SU-DHL-6 (cell line): ENCODE measurements around the gene PHKG1.
"Not testable (repeated sequence)": the region's sequence is repeated elsewhere in the genome, so short reads cannot be mapped to it uniquely, and the experiment has no call there.

Experiments
- EZH2phosphoT487 ChIP-seq: fragments of 200-600 bp; sonication (generic), shearing (Covaris generic); conservative IDR thresholded peaks from 2 replicates; pipeline ENCODE4 v1.6.1; 2018; ENCODE audit warnings: mild to moderate bottlenecking, antibody characterized with exemption, low read length, moderate library complexity, mixed read lengths
- TF ChIP-seq, protein P1 (sequence below): fragments of 200-600 bp; sonication (generic); IDR thresholded peaks from one replicate; pipeline ENCODE4 v1.5.1; 2017; ENCODE audit warnings: antibody characterized with exemption, mild to moderate bottlenecking, low read length, moderate library complexity; ENCODE audit not compliant: insufficient read depth, poor library complexity, severe bottlenecking

DNA sequence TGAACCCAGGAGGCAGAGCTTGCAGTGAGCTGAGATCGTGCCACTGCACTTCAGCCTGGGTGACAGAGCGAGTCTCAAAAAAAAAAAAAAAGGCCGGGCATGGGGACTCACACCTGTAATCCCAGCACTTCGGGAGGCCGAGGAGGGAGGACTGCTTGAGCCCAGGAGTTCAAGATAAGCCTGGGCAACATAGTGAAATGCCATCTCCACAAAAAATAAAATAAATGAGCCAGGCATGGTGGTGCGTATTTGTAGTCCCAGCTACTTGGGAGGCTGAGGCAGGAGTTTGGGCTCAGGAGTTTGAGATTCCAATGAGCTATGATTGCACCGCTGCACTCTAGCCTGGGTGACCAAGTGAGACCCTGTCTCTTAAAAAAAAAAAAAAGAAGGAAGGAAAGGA is 60.2 kb downstream of the PHKG1 start:
- TF ChIP-seq, protein P1, sequence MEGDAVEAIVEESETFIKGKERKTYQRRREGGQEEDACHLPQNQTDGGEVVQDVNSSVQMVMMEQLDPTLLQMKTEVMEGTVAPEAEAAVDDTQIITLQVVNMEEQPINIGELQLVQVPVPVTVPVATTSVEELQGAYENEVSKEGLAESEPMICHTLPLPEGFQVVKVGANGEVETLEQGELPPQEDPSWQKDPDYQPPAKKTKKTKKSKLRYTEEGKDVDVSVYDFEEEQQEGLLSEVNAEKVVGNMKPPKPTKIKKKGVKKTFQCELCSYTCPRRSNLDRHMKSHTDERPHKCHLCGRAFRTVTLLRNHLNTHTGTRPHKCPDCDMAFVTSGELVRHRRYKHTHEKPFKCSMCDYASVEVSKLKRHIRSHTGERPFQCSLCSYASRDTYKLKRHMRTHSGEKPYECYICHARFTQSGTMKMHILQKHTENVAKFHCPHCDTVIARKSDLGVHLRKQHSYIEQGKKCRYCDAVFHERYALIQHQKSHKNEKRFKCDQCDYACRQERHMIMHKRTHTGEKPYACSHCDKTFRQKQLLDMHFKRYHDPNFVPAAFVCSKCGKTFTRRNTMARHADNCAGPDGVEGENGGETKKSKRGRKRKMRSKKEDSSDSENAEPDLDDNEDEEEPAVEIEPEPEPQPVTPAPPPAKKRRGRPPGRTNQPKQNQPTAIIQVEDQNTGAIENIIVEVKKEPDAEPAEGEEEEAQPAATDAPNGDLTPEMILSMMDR = not testable (repeated sequence)
- TF ChIP-seq EZH2phosphoT487 = not testable (repeated sequence)
